ENCODE data around the gene PHACTR2.
"Not testable (repeated sequence)": the region's sequence is repeated elsewhere in the genome, so short reads cannot be mapped to it uniquely, and the experiment has no call there.

Gene PHACTR2

DNA sequence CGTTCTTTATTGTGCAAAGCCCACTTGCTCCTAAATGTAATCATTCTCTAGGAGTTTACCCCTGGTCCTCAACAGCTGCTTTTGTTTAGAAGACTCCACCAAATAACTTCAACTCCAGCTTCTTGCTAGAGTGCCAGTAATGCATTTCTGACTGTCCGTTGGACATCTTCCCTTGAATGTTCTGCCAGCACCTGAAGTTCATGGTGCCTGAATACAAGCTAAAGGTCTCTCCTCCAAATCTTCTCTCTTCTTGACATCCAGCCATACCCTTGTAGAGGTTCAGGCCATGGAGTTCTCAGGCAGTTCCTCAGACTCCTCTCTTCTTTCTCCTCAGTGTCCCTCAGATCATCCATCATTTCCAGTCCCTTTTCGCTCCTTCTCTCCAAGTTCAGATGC, 21.7 kb downstream of the PHACTR2 start:
- DNase-seq, result no peak

DNA sequence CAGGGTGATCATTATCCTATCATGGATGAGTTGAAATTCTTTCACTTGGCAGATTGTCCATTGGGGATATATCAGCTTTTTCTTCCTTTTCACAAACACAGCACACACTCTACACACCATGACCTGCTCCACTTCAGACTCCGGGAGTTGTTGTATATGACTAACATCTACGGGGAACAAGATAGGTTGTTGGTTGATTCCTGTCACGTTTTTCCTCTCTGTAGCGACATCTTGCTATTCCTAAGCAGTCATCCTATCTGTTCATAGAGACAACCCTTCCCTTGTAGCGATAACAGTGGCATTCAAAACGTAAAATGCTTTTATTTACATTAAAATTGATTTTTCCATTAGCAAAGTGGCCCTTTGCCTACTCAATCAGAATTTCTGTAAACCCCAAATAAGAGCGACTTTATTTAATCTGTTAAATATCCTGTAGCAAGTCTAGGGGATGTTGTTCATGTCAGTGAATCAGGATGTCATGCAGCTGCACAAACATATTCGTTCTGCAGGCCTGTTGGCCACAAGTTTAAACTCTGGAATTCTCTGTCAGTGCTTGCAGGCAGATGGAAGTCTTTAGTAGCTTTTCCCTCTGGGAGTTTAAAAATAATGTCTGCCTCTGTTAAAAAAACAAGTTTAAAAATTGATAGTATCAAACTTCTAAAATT, 23.1 kb downstream of the PHACTR2 start:
- no peak for DNase-seq

DNA sequence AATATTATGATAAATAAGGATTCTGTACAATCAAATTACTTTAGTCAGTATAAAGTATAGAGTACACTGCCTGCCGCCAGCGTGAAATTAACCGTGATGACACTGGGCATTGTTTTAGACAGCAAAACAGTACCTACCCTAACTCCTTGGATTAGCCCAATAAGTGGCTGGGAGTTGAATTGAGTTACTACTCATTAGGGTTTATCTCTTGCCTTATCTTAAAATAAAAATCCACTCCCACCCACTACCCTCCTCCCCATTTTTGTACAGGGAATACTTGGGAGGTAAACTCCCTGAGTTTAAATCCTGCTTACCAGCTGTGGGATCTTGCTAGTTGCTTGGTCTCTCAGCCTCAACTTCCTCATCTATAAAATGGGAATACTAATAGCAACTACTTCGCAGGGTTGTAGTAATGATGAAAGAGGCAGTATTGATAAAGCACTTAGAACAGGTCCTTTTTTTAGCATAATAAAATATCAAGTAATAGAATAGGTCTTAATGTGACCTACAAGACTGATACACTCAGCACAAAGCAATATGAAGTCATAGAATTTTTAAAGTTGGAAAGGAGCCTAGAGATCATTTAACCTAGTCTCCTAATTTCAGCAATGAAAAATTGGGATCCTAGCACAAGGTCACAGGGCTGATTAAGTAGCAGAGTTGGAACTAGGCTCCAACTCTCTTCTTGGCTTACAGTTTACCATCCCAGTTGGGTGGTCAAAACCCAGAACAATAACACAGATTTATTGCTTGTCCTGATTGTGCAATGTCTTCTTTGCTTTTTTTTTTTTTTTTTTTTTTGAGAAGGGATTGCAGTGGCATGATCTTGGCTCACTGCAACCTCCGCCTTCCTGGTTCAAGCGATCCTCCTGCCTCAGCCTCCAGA, 23.8 kb downstream of the PHACTR2 start:
- no peak for DNase-seq

DNA sequence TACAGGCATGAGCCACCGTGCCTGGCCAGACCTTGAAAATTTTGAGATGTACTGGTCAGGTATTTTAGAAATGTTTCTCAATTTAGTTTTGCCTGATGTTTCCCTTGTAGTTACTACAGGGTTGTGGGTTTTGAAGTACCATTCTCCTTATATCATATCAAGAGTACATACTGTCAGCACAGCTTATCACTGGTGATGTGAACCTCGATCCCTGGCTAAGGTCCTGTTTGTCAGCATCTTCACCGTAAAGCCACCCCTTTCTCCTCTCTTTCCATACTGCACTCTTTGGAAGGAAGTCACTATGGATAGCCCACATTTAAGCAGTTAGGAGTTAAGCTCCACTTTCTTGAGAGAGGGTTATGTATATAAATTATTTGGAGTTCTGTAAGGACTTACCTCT, 27.8 kb downstream of the PHACTR2 start:
- no peak for DNase-seq

DNA sequence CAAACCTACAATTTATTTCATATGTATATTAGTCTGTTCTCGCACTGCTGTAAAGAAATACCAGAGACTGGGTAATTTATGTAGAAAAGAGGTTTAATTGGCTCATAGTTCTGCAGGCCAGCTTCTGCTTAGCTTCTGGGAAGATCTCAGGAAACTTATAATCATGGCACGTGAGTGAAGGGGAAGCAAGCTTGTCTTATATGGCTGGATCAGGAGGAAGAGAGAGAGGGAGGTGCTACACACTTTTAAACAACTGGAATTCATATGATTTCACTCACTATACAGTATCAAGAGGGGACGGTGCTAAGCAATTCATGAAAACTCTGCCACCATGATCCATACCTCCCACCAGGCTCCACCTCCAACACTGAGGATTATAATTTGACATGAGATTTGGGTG, 29.9 kb downstream of the PHACTR2 start:
- no peak for DNase-seq

DNA sequence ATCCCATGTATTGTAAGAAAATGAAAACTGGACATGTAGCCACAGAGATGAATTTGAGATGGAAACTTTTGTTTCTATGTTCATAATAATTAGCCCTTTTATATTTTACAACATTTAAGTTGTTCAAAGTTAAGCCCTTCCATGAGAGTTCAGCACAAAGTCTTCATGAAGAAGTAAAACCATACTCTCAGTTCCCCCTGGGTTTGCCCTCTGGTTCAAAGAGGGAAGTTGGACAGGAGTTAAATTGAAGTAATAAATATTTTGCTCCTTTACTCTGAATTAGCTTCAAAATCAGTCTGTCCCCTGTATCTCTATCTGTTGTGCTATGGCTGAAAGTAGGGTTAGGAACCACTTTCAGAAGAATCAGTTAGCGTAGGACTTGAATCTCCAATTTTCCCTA, 31.1 kb downstream of the PHACTR2 start:
- DNase-seq, result no peak

DNA sequence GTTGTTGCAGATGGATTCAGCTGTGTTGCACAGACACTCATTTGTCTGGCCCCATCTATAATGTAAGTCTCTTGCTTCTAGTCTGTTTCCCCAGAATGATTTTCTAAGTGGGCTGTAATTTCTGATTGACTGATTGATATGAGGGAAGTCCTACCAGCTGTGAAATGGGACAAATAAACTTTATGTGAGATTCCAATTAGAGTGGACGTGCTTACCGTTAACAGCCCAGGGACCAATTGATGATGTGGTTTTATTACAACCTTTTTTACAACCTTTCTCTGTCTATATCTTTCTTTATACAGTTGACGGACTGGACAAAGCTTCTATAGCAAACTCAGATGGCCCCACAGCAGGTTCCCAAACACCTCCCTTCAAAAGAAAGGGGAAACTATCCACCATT, 33.9 kb downstream of the PHACTR2 start:
- no peak for DNase-seq

DNA sequence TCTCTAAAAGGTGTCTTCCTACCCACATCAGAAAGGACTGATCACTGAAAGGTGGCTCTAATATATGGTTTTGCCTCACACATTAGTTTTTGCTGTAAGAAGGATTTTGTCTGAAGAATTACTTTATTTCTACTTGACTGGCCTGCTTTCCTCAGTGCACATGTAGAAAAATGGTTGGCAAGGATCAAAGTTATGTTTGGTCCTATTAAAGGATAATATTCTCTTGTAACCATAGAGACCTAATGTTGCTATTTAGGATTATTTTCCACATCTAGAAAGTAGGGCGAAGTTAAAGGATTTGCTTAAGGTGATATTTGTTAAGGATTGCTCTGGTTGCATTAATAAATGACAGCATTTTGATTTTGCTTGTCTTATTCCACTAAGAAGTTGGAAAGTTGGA, 40.7 kb downstream of the PHACTR2 start:
- DNase-seq, result no peak

DNA sequence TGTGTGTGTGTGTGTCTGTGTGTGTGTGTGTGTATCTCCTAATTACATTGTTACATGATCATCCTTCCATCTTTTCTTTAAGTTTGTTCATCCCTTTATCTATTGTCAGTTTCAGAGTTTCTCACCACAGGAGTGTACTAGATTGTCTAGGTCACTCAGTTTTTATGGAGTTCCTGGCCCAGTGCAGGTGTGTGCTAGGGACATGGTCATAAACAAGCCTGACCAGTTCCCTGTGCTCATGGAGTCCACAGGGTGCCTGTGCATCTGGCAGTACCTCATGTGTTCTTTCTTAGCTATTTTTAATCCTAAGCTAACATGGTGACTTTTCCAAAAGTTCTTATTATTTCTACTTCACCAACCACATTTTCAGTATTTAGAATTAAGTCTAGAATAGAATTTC, 43.9 kb downstream of the PHACTR2 start:
- no peak for DNase-seq

DNA sequence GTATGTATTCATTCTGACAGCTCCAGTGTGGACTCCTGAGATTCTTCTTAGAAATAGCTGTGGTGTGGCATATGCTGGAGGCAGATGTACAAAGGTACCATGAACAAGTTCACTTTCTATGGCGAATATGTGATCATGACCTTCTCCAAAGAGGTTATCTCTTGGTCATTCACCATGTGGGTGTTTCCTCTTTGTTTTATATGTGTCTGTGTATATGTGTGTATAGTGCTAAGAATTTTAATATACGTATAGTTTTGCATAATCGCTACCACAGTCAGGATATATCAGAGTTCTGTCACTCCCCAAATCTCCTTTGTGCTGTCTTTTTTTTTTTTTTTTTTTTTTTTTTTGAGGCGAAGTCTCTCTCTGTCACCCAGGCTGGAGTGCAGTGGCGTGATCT, 47.1 kb downstream of the PHACTR2 start:
- no peak for DNase-seq

DNA sequence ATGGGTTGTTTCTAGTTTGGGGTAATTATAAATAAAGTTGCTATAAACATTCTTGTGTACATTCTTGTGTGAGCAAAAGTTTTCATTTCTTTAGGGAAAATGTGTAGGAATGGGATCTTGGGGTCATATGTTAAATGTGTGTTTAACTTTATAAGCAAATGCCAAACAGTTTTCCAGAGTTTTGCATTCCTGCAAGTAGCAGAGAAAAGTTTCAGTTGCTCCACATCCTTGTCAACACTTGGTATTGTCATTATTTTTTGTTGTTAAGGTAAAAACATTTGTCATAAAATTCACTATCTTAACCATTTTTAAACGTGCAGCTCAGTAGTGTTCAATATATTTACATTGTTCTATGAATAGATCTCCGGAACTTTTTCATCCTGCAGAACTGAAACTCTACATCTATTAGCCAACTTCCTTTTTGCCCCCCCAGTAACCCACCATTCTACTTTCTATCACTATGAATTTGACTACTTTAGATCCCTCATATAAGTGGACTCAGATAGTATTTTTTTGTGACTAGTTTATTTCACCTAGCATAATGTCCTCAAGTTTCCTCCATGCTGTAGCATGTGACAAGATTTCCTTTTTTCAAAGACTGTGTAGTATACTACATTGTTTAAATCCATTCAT, 48.4 kb downstream of the PHACTR2 start:
- no peak for DNase-seq

DNA sequence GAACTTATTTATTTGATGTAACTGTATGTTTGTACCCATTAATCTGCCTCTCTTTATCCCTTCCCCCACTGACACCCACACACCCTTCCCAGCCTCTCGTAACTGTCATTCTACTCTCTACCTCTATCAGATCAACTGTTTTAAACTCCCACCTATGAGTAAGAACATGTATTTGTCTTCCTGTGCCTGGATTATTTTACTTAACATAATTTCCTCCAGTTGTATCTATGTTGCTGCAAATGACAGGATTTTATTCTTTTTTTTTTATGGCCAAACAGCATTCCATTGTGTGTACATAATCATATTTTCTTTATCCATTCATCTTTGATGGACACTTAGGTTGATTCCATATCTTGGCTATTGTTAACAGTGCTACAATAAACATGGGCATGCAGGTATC, 49.3 kb downstream of the PHACTR2 start:
- no peak for DNase-seq

DNA sequence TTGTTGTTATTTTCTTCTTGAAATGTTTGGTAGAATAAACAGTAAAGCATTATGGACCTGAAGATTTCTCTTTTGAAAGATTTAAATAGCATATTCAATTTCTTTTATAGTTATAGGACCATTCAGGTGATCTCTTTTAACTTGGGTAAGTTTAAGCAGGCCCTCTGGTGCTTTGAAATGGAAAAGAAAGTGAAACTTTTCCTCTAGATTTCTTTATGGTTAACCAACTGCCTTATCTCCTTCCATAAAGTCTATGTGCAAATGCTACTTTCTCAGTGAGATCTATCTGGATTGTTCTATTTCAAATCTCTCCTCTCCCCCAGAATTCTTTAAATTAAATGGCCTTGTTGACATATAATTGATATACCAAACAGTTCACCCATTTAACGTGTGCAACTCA, 54.0 kb downstream of the PHACTR2 start:
- no peak for DNase-seq

DNA sequence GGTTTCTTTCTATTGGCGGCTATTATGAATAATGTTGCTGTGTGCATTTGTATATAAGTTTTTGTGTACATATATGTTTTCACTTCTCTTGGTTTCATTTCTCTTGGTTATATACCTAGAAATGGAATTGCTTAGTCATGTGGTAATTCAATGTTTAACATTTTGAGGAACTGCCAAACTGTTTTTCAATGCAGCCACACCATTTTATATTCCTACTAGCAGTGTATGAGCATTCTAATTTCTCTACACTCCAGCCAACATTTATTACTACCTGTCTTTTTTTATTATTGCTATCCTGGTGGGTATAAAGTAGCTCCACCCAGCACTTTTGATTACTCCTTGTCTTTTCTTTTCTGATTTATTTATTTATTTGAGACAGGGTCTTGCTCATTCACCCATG, 54.8 kb downstream of the PHACTR2 start:
- no peak for DNase-seq

DNA sequence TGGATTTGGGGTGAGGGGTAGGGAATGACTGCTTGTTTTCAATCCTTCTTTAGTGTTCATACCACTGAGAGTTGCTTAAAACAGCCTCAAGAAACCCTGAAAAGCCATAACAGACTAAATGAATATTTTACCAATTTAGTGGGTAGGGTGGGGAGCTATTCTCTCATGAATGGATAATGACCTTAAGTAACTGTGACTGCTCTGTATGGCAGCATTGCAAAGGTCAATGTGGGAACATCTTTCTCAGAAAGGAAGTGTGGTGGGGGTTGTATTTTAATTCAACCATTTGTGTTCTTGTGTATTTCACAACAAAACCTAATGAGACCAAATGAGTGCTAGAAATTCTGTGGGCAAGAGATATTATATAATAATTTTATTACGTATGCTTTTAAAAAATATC, 55.7 kb downstream of the PHACTR2 start:
- DNase-seq, result no peak

DNA sequence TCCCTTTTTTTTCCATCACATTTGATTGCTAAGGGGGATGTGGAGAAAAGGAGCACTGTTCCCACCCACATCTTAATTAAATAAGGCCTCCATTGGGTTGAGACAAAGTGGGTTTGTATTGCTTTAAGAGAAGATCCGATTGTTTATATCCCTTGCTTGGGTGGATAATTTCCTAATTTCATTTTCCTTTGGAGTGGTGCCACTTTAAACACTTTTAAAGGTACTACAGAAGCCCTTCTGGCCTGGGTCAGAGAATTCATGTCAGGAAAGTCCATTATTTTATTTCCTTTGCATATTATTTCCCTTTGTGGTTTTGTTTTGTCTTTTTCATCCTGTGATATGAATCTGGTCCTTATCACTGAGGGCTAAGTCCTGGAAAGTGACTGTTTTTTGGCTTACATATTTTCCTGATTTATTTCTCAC, 56.9 kb downstream of the PHACTR2 start:
- no peak for DNase-seq

DNA sequence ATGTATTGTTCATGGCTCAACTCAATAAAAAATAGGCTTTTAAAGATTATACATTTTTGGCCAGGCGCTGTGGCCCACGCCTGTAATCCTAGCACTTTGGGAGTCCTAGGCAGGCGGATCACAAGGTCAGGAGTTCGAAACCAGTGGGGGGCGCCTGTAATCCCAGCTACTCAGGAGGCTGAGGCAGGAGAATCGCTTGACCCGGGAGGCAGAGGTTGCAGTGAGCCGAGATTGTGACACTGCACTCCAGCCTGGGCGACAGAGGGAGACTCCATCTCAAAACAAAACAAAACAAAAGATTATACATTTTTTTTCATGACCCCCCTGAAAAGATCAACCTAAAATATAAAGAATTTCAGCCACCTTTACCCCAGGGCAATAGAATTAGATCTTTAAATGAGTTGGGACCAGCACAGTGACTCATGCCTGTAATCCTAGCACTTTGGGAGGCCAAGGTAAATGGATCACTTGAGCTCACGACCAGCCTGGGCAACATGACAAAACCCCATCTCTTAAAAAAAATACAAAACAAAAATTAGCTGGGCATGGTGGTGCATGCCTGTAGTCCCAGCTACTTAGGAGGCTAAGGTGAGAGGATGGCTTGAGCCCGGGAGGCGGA, 60.4 kb downstream of the PHACTR2 start:
- not testable (repeated sequence) for DNase-seq

DNA sequence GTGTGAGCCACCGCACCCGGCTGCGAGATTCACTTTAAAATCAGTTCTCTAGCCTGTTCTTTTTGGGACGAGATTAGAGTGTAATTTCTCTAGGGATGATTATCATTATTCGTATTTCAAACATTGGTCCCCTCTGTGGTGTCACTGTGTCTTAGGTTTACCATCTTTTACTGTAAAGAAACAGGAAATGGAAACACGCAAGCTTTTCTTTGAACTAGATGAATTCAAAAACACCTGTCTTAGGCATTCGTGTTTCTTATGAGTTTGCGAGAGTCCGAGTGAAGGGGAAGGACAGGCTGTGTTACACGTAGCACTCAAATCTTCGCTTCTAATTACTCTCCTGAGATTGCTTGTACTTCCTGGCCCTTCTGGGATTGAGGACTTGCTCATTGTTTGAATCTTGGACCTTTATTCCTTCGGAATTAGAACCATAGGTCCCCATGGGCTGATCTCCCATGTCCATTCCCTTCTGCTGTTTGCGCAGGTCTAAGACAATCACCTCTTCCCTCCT, 61.6 kb downstream of the PHACTR2 start:
- DNase-seq, result no peak

DNA sequence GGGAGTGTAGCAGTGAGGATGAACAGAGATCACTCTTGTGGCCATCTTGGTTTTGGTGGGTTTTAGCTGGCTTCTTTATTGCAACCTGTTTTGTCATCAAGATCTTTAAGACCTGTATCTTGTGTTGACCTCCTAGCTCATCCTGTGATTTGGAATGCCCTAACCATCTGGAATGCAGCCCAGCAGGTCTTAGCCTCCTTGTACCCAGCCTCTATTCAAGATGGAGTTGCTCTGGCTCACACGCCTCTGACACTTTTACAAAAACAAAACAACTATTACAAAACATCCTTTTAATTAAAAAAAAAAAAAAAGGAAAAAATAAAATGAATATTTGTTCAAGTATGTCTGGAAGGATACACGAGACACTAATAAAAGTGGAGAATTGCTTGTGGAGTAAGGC, 62.4 kb downstream of the PHACTR2 start:
- DNase-seq, result no peak

DNA sequence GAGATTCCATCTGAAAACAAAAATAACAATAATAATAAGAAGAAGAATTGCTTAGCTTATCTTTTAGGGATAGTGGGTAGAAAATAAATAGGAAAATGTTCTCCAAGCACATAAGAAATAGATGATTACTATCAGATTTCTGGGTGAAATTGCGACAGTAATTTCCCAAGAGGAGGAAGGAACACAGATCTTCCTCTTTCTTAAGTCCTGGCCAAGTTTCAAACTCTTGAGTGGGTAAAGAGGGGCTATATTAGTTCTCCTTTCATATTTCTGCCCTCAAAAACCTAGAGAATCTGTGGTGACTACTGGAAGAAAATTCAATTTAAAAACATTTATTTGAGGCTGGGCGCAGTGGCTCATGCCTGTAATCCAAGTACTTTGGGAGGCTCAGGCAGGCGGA, 63.7 kb downstream of the PHACTR2 start:
- no peak for DNase-seq

DNA sequence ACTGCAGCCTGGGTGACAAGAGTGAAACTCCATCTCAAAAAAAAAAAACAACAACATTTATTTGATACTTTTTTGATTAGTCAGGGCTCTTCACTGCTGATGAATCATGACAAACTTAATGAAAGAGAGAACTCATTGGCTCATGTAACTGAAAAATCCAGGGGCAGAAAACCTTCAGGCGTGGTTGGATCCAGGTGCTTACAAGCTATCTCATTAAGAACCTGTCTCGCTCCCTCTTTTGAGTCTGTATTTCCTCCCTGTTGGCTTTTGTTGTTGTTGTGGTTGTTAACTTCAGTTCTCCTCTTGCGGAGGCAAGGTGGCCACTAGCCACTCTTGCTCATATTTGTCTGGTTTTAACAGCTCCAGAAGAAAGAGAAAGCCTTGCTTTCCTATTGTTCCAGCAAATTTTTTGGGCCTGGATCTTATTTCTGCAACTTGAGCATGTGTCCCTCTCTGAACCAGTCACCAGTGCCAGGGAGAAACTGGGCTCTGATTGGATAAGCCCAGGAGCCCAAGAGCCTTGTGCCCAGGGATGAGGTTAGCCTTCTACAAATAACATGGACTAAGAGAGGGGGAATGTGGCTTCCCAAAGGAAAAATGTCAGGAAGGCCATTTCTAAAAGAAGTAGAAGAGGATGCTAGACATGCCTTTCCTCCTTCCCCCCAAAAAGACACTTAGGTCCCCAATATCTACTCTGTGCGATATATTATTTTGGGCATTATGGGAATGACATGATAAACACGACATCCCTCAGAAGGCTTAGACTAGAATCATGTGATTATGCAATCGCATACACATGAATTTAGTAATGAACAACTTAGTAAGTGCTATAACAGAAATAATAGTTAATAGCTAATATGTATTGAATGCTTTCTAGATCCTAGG, 64.5 kb downstream of the PHACTR2 start:
- DNase-seq, result no peak

DNA sequence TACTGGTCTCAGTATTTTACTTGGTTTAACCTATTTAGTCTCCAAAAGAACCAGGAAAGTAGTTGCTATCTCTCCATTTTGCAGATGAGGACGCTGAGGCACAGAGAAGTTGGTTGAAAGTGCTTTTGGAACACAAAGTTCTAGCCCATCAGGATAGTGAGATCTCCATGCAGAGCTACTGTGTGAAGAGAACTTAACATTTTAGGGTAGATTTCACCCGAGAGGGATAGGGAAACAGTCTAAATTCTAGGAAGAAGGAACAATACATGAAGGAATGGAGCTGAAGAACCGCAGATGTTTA, 65.1 kb downstream of the PHACTR2 start:
- no peak for DNase-seq

Data from NCI-H524 (cell line).